SK-N-MC (cell line): ENCODE data around the gene FOXC2.

Source experiments
- EZH2 ChIP-seq: fragments of 200-600 bp; sonication (generic); IDR thresholded peaks from one replicate; pipeline ENCODE4 v1.6.1; 2017; ENCODE audit warnings: antibody characterized with exemption
- FOXP2 ChIP-seq: optimal IDR thresholded peaks from 2 replicates; pipeline ENCODE3; 2011; ENCODE audit warnings: mild to moderate bottlenecking, moderate library complexity; ENCODE audit not compliant: insufficient read depth; ENCODE audit errors: extremely low read length, control extremely low read depth
- POLR2AphosphoS5 ChIP-seq: IDR thresholded peaks from 2 replicates; pipeline ENCODE4 v1.6.1; 2012; ENCODE audit warnings: mild to moderate bottlenecking, low read depth, low read length, borderline replicate concordance

- TF ChIP-seq EZH2, result no peak
- TF ChIP-seq POLR2AphosphoS5, result no peak
- no peak for TF ChIP-seq FOXP2
These were observed 50.3 kb downstream of the FOXC2 start for GRCh38 chr16:86616906-86617305.
